GM18511 (cell line): Measurements from ENCODE around the gene SCYGR8.
"Not testable (repeated sequence)": the region's sequence is repeated elsewhere in the genome, so short reads cannot be mapped to it uniquely, and the experiment has no call there.

Experiments
- ATAC-seq: cut with Tn5 transposase; IDR thresholded peaks from one replicate; pipeline ENCODE4 v1.9.1; 2021; ENCODE audit warnings: mild to moderate bottlenecking, moderate library complexity; ENCODE audit not compliant: unreplicated experiment

The SCYGR8 gene, protein sequence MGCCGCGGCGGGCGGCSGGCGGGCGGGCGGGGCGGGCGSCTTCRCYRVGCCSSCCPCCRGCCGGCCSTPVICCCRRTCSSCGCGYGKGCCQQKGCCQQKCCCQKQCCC

DNA sequence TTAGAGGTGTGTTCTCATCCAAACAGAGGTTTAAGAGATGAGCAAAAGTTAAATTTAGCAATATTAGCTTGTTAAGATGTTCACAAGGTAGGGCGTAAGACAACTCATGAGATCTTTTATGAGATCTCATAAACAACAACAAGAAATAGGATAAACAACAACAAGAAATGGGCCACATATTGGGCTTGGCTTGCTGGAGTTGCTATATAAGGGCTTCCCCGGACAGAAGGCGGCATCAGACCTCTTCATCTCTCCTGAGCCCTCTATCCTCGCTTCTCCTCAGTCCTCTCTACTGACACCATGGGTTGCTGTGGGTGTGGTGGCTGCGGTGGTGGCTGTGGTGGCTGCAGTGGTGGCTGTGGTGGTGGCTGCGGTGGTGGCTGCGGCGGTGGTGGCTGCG is at the start of gene SCYGR8:
TSS of gene SCYGR8 (plus strand) at position 301 of the 400 bp plus-strand sequence. CDS start at position 301, 0 bp downstream.
- ATAC-seq, result no peak

DNA sequence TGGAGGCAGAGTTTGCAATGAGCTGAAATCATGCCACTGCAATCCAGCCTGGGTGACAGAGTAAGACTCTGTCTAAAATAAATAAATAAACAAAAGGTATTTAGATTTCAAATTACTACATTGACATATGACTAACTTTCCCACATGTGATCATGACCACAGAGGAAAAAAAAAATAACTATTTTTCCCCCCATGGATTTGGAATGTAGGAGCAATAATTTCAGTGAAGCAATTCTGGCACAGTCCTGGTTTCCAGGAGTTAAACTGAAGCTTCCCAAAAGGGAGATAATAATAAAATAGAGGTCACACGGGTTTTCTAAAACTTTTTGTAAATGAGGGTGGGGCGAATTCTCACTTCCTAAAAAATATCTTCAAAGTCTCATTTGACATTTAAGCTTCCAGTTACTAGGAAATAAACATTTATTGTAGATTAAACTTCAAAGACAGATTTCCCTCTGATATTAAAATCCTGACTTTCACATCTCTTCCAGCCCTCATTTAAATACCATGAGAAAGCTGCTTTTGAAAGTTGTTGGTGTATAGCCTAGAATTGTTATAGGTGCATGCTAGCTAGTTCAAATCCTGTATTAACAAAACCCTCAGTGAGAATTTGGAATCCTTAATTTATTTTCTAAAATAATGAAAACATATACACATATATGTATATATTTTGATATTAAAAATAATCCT is 48.6 kb upstream of the SCYGR8 start:
- no peak for ATAC-seq

DNA sequence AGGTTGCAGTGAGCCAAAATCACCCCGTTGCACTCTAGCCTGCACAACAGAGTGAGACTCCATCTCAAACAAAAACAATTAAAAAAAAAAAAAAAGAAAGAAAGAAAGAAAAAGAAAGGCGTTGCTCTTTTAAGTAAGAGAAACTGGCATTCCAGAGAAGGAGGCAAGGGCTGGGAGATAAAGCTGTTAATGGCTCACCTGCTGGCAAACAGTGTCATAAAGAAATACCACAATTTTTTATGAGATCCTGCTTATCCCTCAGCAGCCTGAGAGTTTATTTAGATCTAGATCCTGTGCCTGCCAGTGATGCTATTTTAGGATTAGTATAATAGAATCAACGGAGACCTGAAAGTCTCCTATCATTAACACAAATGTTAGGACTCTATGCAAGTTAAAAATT is 44.1 kb upstream of the SCYGR8 start:
- no peak for ATAC-seq

DNA sequence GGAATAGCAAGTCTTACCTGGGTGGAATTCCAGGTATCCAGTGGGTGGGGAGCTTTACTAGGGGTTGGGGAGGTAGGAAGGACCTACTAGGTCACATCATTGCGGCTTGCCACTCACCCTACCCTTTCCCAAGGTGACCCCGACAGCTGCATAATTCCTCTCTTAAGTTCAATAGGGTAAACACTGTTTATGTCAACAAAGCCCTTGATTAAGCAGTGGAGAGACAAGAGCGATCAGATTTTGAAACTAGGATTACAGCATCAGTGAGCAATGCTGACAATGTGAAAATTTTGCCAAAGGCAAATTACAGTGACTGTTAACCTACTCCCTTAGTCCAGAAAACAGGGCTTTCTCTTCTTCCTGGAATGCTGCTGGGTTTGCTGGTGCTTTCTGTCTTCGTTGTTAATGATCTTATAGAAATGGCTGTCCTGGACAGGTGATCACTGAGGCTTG is 42.4 kb upstream of the SCYGR8 start:
- no peak for ATAC-seq

DNA sequence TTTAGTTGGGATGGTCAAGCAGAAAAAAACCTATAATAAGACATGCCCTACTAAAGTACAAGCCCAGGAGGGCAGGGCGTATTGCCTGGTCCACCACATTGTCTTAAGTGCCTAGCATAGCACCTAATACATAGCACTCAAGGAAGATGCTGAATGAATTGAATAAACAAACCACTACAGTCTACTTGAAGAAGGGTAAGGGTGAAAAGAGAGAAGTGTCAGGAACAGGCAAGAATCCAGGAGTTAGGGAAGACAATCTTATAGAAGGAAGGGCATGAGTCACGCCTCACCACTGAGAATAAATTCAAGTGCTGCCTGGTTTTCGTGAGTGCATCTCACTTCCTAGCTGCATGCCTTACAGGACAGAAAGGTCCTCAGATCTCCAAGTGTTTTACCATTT is 41.7 kb upstream of the SCYGR8 start:
- no peak for ATAC-seq

DNA sequence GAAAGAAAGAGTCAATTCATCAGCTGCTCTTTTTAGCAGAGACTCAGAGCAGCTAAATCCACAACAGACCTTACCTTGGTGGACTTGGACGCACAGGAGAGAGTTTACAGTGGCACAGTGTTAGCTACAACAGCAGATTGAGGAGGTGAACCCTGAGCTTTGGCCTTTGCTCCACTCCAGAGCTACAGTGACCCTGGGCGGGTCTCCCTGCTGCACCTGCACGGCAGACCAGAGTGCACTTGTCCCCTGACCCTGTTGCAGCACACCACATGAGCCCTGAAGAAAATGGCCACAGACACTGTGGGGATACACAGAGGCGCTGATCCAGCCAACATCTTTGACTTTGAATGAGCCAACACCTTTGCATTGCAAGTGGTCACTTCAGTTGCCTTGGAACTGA is 38.8 kb upstream of the SCYGR8 start:
- no peak for ATAC-seq

DNA sequence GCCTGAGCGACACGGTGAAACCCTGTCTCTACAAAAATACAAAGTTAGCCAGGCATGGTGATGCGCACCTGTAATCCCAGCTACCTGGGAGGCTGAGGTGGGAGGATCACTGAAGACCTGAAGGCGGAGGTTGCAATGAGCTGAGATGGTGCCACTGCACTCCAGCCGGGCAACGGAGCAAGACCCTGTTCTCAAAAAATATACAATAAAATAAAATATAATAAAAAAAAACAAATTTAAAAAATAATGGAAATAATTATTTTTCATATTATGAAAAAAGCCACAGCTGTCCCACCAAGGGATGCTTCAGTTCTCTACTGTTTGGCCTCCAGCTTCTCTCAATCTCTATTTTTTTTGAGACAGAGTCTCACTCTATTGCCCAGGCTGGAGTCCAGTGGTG is 38.3 kb upstream of the SCYGR8 start:
- ATAC-seq, result no peak

DNA sequence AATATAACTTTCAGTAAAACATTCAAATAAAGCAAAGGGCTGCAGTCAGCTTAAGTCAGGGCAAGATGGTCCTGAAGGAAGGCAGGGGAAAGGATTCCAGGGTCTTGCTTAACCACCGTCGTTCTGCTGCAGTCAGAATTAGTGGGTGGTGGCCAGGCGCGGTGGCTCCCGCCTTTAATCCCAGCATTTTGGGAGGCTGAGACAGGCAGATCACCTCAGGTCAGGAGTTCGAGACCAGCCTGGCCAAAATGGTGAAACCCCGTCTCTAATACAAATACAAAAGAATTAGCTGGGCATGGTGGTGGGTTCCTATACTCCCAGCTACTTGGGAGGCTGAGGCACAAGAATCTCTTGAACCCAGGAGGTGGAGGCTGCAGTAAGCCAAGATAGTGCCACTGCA is 34.7 kb upstream of the SCYGR8 start:
- no peak for ATAC-seq

DNA sequence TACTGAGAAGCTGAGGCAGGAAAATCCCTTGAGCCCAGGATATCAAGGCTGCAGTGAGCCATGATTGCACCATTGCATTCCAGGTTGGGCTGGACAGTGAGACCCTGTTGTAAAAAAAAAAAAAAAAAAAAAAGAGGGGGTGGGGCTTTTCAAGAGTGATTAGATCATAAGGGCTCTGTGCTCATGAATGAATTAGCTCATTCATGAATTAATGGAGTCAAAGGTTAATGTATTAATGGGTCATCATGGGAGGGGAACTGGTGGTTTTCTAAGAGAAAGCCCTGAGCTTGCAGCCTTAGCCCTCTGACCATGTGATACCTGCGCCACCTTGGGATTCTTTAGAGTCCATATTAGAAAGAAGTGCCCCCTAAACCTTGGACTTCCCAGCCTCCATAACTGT is 32.4 kb upstream of the SCYGR8 start:
- no peak for ATAC-seq

DNA sequence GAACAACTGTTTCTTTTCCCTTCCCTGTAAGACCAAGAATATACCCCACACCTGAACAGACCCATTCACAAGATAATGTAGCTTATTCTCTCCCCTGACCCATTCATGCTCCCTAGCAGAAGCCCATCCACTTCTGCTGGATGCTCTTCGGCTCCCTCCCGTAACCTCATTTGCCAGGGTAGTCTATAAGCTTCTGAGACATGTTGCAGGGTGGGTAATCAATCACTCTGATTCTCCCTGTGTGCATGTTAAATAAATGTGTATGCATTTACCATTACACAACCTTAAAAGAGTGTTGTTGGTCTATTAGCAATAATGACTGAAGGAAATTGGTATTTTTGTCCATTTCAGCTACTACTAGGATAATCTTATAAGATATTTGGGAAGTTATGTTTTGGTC is 29.2 kb upstream of the SCYGR8 start:
- no peak for ATAC-seq

DNA sequence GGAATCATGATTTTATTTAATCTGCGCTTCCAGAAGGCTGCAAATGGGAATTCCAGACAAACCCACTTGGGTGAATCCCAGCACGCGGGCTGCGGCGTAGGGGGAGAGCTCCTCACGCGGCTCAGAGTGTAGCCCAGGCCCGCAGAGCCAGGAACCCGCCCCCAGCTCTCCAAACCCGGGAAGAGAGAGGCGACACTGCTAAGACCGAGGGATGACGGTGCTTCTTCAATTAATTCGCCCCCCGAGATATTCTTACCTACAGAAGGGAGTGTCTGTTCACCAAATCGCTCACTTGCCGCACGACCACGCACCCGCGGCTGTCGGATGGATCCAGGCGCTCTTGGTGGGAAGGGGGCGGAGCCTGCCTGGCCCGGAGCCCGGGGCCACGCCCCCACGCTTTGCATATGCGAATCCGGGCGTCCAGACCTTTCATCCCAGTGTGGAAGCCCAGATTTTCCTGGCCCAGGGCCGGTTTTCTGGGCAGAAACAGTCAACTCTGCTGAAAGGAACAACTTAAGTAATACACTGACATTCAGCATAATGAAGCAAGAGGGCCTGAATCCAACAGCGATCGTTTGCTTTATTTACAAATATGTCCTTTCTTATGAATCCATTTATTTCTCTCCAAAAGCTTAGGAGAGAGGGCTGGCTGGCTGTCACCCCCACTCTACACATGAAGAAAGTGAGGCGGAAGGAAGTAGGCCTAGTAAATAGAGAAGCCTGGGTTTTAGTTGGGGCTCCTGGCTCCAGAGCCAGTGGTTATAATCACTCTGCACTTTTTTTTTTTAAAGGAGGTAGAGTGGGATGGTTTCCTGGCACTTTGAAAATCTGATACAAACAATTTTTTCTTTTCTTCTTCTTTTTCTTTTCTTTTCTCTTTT is 27.8 kb upstream of the SCYGR8 start, which contains the start of gene SLC19A3:
TSS of gene SLC19A3 (minus strand) at position 342 of the 881 bp plus-strand sequence. CDS start 15,710 bp downstream, outside the sequence.
- no peak for ATAC-seq

DNA sequence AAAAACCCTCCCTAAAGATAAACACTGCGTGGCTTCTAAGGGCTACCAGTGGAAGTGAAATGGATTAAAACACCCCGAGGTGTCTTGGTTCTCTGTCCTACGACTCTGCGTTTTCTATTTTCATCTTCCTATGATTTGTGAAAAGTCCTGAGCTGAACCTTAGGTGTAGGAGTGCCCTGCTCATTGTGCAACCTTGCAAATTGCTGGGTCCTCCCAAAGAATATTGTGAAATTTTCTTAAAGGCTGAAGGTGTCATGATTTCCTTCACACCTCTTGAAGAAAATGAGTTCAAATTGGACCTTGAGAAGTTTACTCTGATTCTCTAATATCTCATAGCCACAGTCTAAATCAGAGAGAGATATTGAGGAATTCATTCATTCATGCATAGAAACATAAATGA is 26.1 kb upstream of the SCYGR8 start:
- no peak for ATAC-seq

DNA sequence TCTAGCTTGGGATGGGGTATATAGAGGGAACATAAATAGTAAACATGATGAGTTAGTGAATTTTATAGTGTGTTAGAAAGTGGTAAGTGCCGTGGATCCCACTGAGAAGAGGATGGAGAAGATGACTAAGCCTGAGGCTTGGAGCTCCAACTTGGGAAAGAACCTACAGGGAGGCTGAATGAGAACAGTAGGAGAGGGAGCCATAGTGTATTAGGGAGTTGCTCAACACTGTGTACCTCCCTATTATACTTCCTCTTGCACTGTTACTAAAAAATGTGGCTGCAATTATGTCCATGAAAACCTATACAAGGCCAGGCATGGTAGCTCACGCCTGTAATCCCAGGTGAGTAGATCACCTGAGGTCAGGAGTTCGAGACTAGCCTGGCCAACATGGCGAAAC is 25.0 kb upstream of the SCYGR8 start:
- no peak for ATAC-seq

DNA sequence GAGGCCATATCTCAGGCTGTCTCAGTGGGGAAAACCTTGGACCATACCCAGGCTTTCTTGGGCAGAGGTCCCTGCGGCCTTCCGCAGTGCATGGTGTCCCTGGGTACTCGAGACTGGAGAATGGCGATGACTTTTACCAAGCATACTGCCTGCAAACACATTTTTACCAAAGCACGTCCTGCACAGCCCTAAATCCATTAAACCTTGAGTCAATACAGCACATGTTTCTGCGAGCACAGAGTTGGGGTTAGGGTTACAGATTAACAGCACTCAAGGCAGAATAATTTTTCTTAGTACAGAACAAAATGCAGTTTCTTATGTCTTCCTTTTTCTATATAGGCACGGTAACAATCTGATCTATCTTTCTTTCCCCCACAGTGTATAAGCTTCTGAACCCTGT is 22.9 kb upstream of the SCYGR8 start:
- ATAC-seq, result not testable (repeated sequence)

DNA sequence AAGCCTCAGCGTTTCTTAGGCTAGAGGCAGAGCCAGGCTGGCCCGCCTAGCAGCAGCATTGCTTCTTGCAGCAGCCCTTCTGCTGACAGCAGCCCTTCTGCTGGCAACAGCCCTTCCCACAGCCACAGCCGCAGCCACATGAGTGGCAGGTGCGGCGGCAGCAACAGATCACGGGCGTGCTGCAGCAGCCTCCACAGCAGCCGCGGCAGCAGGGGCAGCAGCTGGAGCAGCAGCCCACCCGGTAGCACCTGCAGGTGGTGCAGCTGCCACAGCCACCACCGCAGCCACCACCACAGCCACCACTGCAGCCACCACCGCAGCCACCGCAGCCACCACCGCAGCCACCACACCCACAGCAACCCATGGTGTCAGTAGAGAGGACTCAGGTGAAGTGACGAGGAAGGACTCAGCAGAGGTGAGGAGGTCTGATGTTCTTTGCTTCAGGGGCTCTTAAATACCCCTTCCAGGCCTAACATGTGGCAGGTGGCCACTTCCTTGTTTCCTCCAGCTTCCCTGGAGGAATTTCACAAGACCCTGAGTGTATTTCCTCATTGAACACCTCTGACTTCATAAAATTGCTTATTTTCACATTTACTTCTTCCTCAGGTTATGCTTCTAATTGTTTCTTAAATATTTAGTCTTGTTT is 21.2 kb upstream of the SCYGR8 start, which contains the start of gene SCYGR6:
TSS of gene SCYGR6 (minus strand) at position 364 of the 646 bp plus-strand sequence. CDS start at position 364, 0 bp downstream.
- ATAC-seq, result no peak

DNA sequence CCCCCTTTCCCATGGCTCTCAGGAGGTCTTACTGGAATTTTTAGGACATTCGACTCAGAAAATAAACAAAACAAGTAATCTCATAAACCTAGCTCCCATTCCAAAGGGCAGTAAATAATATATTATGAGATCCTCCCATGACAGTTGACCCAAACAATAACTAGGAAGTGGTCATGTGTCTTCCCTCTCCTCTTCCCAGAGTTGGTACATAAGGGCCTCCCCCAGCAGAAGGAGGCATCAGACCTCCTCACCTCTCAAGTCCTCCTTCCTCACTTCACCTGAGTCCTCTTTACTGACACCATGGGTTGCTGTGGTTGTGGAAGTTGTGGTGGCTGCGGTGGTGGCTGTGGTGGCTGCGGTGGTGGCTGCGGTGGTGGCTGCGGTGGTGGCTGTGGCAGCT is 17.7 kb upstream of the SCYGR8 start, which contains the start of gene SCYGR7:
TSS of gene SCYGR7 (plus strand) at position 301 of the 400 bp plus-strand sequence. CDS start at position 301, 0 bp downstream.
- ATAC-seq, result no peak

DNA sequence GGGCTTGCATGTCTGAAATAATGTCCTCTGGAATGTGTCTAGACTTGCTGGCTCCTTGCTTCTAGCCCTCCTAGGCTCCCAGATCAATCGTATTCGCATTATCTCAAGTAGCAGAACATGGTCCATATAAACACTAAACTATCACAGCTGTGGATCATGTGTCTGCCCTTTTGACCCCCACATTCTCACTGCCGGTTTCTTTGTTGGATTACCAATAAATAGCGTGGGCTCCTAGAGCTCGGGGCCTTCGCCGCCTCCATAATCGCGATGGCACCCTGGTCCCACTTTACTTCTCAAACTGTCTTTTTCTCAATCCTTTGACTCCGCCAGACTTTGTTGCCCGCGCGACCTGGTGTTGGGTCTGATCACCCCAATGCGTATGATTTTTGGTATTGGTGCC is 6.3 kb upstream of the SCYGR8 start:
- ATAC-seq, result no peak

DNA sequence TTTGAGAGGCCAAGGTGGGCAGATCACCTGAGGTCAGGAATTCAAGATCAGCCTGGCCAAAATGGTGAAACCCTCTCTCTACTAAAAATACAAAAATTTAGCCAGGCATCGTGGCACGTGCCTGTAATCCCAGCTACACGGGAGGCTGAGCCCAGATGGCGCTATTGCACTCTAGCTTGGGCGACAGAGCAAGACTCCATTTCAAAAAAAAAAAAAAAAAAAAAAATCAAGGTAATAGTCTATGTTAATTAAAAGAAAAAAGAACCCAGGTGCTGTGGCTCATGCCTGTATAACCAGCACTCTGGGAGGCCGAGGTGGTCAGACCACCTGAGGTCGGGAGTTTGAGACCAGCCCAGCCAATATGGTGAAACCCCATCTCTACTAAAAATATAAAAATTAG is 5.0 kb upstream of the SCYGR8 start:
- not testable (repeated sequence) for ATAC-seq

DNA sequence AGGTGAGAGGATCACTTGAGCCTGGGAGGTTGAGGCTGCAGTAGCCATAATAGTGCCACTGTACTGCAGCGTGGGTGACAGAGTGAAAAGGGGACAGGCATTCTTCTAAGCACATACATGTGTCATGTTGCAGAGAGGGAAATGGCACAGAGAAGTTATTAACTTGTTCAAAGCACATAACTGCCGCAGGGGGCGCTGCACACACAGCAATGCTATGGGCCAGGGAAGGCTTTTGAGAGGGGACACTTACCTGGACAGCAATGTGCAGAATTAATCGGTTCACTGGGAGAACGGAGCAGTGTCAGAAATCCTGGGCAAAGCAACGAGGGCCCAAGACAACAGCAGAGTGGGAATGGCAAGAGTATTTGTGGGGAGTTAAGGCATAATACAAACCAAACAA is 2.4 kb downstream of the SCYGR8 start:
- no peak for ATAC-seq

DNA sequence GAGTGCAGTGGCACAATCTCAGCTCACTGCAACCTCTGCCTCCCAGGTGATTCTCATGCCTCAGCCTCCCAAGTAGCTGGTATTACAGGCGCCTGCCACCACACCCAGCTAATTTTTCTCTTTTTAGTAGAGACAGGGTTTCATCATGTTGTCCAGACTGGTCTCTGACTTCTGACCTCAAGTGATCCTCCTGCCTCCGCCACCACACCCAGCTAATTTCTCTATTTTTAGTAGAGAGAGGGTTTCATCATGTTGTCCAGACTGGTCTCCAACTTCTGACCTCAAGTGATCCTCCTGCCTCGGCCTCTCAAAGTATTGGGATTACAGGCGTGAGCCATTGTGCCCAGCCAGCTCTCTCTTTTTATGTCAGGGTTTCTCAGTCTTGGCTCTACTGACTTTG is 10.6 kb downstream of the SCYGR8 start:
- ATAC-seq, result not testable (repeated sequence)
